Left colon (tissue), 2 donors: ENCODE data around the gene PAQR6. TPM values are rescaled to one million over a fixed set of nuclear protein-coding genes. Genes with fewer than 3 reads are reported as not detected.
"Not testable (repeated sequence)": the region's sequence is repeated elsewhere in the genome, so short reads cannot be mapped to it uniquely, and the experiment has no call there.

Source experiments
- ATAC-seq: fragments of 200-7000 bp; cut with Tn5 transposase; one replicate; pipeline ENCODE4 v1.9.1; 2020; ENCODE audit warnings: mild to moderate bottlenecking, moderate library complexity
- DNase-seq, 2 donors: peaks; one replicate each; pipeline ENCODE4 v3.0.0-alpha.2; 2020
- intact Hi-C, 2 donors: fragments of 100-400 bp; cut with DNase I in 1 of 2; cut with micrococcal nuclease in 1 of 2; formaldehyde crosslinking; loops; one replicate each; pipeline versions ENCODE4 v1.11.2 to v1.14.0; 2022; cut with DNase I, micrococcal nuclease
- total RNA-seq, 2 donors: library from RNA; stranded (reverse); fragmentation: NEBNext Ultra II Directional; extraction: Animal tissue kit (Norgen Biotek cat#: 25700); gene quantifications; one replicate each; pipeline ENCODE4 v1.2.1, GENCODE V29; 2021
- donor health status: DM: no; HTN: no; CAD: no.
- donor health status: DM: yes; HTN: yes; CAD: no.

PAQR6 gene
- total RNA-seq, 2 donors from 2014 or later = 1.8 to 3.0 TPM

- ATAC-seq (no peak), DNase-seq (no peak)
- intact Hi-C loops = no loop called here
Measured at GRCh38 chr1:156241311-156241811, 6.5 kb downstream of the PAQR6 start.

GRCh38 chr1:156238248-156238647 lies 9.6 kb downstream of the PAQR6 start:
- ATAC-seq (no peak), DNase-seq (no peak)
- intact Hi-C loops = no loop called here

- no peak for DNase-seq
- intact Hi-C loops = no loop called here
- no peak for ATAC-seq
Measured at GRCh38 chr1:156236164-156236563, 11.7 kb downstream of the PAQR6 start.

- DNase-seq (no peak), ATAC-seq (peak; percentile 5)
- intact Hi-C loops = no loop called here
Measured at GRCh38 chr1:156233426-156234127, 14.3 kb downstream of the PAQR6 start.

- intact Hi-C loops = no loop called here
- DNase-seq = no peak
- no peak for ATAC-seq
Measured at GRCh38 chr1:156232201-156232894, 15.5 kb downstream of the PAQR6 start.

GRCh38 chr1:156230473-156230837 lies 17.4 kb downstream of the PAQR6 start:
- intact Hi-C loops = no loop called here
- DNase-seq = no peak
- ATAC-seq = no peak

- DNase-seq (no peak), ATAC-seq (no peak)
- intact Hi-C loops = loop anchor here (5.0 kb wide), 2 partner anchors 83 to 138 kb away; no protein-coding TSS in a partner anchor
Measured at GRCh38 chr1:156229809-156230472, 17.9 kb downstream of the PAQR6 start.

GRCh38 chr1:156228501-156228900 lies 19.4 kb downstream of the PAQR6 start:
- ATAC-seq = no peak
- DNase-seq = no peak
- intact Hi-C loops = loop anchor here (5.0 kb wide), 2 partner anchors 81 to 136 kb away; no protein-coding TSS in a partner anchor

- intact Hi-C loops = loop anchor here (5.0 kb wide), 2 partner anchors 79 to 134 kb away; no protein-coding TSS in a partner anchor
- DNase-seq (no peak), ATAC-seq (no peak)
Measured at GRCh38 chr1:156226782-156227181, 21.1 kb downstream of the PAQR6 start.

- DNase-seq (no peak), ATAC-seq (no peak)
- intact Hi-C loops = loop anchor here (5.0 kb wide), 2 partner anchors 79 to 134 kb away; no protein-coding TSS in a partner anchor
Measured at GRCh38 chr1:156226116-156226538, 21.7 kb downstream of the PAQR6 start.

- intact Hi-C loops = loop anchor here (2.0 to 5.0 kb wide), 3 partner anchors 78 to 137 kb away; no protein-coding TSS in a partner anchor
- ATAC-seq (no peak), DNase-seq (no peak)
Measured at GRCh38 chr1:156225677-156226014, 22.2 kb downstream of the PAQR6 start.

GRCh38 chr1:156221986-156222692 lies 25.7 kb downstream of the PAQR6 start:
- ATAC-seq = no peak
- intact Hi-C loops = no loop called here
- no peak for DNase-seq

- intact Hi-C loops = no loop called here
- DNase-seq = no peak
- ATAC-seq = no peak
Measured at GRCh38 chr1:156220226-156220625, 27.6 kb downstream of the PAQR6 start.

- intact Hi-C loops = no loop called here
- ATAC-seq = no peak
- no peak for DNase-seq
Measured at GRCh38 chr1:156217871-156218270, 30.0 kb downstream of the PAQR6 start.

GRCh38 chr1:156216361-156217086 lies 31.3 kb downstream of the PAQR6 start:
- intact Hi-C loops, DNase-seq, ATAC-seq: not testable (repeated sequence)

- intact Hi-C loops = no loop called here
- ATAC-seq (no peak), DNase-seq (no peak)
Measured at GRCh38 chr1:156214024-156214748, 33.7 kb downstream of the PAQR6 start.

- intact Hi-C loops = no loop called here
- no peak for DNase-seq
- ATAC-seq = no peak
Measured at GRCh38 chr1:156213644-156213966, 34.3 kb downstream of the PAQR6 start.
